NAMALWA (cell line): ENCODE results near the gene PTPRE.

Experiments used
- DNase-seq: peaks from one replicate; pipeline ENCODE4 v3.0.0-alpha.2; 2015; ENCODE audit warnings: low spot score

PTPRE gene

DNA sequence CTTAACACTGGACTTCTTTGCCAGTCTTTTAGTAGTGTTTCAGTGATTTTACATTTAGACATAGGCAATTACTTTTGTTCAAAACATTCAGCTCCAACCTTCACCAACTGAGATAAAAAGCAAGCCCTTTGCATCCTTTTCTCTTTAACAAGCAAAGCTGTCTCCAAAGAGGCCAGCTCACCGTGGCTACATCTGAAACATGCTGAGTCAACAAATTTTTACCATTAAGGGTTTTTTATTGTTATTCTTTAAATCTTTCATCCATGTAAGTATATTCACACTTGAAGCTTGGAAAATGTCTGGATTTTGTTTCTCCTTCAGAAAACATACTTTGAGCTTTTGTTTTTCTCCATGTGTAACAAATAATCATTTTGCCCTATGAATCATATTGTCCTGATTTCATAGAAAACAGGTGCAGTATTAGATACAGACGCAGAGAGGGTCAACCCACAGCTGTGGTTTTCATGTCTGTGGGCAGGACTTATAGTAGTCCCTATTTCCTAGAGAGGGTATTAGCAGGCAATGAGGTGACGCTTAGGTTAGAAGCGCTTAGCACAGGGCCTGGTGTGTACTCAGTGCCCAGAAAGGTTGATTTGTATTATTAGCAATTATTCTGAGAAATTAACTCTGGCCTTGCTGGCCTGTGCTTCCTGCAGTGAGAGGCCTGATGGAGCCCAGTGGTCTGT, 119.9 kb downstream of the PTPRE start:
- DNase-seq = no peak

DNA sequence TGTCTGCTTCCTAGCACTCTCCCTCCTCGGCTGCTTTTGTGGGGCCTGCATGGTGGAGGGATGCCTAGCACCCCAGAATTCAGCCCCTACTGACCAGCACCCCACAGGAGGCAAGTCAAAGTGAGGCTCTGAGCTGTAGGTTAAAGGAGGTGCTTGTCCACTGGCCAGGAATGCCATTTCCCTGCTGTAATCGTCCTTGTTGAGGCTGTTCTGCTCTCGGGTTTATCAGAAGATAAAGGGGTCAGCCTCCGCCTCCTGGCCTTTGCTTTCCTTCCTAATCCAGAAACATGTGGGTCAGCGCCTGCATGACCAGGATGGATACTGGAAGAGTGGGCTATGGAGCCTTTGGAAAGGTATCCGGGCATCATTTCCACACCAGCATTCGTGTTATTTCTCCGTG, 120.4 kb downstream of the PTPRE start:
- DNase-seq = no peak

DNA sequence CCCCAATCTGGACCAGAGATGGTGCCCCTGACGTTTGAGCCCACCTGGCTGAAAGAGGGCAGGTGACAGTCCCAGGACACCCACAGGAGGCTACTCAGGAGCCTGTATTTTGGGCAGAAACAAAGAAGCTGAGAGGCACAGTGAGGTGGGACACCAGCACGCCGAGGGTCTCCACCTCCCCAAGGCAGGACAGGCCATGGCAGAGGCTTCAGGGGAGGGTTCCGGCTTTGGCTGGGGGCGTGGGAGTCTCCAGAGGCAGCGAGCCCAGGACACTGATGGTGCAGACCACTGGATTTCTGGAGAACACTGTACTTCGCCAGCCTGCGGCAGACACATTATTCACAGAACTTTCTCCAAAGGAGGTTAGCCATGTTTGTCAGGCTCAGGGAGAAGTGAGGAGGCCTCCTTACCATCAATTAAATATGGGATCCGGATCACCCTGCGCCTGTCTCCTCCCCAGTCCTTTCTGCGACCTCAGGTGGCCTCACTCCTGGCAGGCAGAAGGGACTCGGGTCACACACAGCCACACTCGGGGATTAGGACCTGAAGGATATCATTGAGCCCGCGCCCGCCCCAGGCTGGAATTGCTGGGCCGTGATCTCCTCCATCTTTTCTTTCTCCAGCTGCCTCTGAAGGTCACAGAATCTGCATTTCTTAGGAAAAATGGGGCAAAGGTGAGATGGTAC, 121.1 kb downstream of the PTPRE start:
- DNase-seq = no peak

DNA sequence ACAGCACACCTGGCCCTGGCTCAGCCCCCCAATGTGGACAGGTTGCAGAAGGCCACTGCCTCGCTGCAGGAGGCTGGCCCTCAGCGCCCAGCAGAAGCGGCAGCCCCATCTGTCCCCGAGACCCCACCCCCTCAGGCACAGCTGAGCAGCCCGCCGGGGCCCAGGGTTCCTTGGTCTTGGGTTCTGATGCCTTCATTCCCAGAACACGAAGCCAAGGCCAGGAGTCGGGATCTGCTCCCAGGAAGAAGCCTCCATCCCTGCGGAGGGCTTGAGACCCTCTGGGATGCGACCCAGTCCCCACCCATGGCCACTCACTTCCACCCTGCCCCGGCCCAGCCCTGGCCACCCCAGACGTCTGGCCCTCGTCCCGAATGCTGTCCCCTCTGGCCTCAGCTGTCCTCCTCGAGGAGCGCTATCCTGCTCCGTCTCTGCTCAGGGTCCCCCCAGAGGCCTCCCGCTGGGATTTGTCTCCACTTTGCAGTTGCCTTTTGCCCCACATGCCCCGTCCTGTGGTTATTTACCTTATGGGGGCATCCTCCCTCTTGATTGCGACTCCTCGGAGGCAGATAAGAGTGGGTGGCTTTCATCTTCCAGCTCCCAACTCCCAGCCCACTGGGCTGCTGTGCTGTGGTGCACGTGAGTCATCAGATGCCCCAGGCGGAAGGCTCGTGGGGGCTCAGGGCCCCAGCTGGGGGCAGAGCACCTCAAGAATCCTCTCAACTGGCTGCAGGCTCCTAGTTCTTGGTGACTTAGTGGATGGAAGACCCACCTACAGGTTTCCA, 121.8 kb downstream of the PTPRE start:
- DNase-seq = no peak

DNA sequence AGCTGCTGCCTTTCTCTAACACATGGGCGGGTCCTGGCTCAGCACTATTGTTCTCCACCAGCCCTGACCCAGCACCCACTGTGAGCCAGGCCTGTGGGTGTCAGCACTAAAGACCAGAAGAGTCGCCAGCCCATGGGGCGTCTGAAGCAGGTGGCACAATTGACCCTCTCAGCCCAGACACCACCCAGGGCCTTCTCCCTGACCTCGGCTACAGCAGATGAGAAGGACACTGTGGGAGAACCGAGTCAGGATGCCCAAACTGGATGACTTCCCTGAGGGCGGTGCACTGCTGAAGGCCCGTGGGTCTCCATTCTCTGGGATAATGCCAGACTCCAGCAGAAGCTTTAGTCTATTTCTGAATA, 122.4 kb downstream of the PTPRE start:
- no peak for DNase-seq

DNA sequence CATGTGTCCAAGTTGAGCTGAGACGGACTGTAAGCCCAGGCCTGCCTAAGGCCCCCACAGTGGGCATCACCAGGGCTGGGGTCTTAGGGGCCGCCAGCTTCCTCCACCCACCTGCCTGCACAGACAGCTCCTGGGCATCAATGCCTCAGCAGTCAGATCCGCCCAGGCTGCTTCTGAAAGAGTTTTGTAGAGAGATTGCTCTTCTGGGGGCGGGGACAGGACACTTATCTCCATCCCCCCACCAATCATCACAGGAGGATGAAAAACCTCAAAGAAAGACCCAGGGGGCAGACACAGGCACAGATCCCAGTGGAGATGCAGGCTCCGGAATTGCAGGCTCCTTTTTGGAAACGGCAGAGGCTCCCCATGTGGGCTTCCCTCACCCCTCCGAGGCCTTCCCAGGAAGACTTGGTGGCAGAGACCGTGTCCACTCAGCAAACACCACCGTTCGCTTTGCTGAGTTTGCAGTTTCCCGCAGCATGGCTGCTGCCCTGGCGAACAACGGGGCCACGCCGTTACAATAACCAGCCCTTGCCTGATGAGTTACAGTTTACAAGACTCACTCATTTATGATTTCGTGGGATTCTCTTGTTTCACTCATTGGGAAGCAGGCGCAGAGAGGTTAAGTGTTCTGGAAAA, 122.9 kb downstream of the PTPRE start:
- no peak for DNase-seq

DNA sequence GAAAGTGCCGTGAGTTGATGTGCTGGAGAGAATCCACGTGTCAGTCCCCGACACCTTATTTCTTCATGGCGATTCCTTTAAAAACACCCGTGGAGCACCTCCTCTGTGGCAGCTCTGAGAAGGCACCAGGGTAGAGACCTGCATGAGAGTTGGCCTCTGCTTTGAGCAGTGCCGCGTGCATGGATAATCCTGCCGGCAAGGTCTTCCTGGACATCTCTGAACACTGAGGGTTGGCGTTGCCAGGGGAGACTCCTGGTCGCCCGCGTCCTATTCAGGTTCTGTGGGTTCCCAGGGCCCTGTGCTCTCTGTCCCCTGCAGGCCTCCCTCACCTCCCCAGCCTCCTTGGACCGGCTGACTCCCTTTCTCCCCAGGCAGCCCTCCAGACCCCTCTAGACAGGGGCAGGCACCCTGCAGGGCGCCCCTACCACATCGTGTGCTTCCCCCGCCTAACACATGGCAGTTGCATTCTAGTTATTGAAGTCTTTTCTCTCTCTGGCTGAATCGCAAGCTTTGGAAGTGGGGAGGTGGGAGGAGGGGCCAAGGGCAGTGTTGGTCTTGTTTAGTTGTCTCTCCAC, 123.7 kb downstream of the PTPRE start:
- no peak for DNase-seq

DNA sequence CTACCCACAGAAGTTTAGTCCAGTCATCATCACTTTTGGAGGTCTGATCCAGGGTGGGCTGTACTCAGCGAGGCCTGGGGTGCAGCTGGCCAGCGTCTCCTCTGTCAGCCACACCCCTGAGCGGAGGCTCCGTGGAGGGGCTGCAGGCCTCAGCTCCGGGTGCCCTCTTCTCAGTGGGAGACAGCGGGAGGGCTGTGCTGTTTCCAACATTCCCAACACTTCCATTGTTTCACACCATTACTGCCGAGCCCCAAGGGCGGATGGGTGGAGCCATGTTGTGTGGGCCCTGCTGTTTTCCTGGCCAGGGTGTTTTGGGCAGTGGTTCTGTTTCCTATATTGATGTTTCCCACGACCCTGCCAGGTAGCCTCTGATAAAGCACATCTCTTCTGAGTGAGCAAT, 124.3 kb downstream of the PTPRE start:
- no peak for DNase-seq

DNA sequence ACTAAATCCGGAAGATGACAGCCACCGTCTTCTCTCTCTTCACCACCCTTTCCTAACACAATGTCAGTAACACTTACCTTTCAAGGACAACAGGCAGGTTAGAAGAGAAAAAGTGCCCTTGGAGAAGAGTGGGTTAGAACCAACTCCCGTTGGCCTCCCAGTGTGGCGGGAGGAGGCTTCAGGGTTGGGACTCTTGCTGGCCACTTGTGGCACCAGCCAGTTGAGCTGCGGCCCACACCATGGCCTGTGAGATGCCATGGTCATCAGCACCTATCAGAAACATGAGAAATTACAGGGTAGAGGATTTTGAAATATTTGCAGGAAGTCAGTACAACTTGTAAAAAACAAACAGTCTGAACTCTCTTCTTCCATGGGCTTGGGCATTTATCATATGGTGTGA, 125.6 kb downstream of the PTPRE start:
- DNase-seq = no peak

DNA sequence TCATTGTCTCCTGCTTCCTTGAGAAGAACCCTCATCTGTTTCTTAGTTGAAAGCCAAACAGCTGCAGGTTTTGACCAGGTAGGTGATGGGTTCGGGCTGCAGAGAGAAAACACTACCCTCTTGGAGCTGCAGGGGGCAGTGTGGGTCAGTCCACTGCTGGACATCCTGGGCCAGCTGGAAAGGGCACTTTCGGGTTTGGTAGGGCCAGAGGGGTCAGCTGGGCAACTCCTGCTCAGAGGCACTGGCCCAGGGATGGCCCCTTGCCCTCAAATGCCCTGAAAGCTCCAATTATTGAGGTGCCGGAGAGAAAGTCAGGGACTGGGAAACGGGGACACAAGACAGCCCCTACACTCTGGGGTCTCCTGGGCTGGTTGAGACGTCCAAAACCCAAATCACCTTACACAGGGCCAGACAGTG, 128.7 kb downstream of the PTPRE start:
- peak; percentile 50 for DNase-seq

DNA sequence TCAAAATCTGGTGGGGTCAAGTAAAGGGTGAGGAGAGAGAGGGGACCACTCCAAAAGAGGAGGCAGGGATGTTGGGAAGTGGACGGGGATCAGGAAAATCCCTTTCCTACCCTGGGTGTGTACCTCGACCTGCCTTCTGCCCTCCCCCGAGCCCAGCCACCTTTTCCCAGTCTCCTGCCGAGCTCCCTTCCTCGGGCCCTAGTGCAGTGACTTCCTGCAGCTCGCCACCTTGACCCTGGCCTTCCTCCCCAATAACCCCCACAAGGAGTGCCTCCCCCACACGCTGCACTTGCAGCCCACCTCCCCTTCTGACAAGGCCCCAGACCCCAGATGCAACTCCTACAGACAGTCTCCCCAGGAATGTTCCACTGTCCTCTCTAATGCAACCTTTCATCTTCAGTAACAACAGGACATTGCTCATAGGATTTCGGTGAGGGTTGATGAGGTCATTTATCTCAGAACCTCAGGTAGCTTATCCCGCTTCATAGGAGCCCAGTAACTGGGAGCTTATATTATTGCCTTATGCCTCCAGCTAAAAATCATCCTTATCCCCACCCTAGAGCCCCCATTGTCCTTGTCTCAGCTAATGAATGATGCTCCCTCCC, 129.2 kb downstream of the PTPRE start:
- no peak for DNase-seq

DNA sequence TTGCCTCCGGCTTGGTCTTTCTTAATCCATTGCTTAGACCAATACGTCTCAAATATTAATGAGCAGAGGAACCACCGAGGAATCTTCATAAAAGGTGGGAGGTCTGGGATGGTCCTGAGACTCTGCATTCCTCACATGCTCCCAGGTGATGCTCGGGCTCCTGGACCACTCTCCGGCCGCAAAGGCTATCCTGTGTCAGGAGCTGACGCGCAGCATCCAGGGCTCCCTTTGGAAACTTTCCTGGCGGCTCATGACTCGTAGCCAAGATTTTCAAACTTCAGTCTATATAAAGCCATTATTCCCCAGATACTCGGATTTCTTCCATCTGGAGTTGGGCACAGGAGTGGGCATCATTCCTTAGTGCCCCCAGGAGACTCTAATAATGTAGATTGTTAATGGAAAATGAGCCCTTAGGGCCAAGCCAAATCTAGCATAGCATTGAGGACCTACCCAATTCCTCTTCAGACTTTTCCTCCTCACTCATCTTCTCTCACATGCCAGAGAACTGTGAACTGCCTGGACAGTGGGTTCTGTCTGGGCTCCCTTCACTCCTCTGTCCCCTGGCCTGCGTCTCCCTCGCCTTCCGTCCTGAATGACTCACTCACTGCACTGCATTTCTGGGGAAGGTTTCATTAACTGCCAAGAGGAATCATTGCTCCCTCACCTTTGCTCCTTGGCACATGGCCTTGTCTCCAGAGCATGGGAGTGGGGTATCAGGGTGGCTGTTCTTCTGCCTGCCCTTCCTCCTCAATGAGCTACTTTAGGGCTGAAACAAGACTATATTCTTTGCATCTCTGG, 130.0 kb downstream of the PTPRE start:
- DNase-seq = no peak

DNA sequence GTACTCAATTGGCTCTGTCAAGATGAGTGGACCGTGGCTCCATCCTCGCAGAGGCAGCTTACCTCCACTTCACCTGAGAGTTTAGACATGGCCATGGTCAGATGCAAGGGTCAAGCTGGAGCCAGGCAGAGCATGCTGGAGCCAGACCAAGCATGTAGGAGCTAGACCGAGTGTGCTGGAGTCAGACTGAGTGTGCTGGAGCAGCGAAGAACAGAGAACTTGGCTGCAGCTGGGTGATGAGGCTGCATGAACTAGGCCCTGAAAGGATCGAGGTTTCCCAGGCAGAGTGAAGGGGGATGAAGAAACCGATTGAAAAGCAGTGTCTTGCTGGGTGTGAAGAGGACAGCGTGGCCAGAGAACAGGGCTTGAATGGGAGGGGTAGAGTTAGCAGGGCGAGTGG, 133.2 kb downstream of the PTPRE start:
- no peak for DNase-seq

DNA sequence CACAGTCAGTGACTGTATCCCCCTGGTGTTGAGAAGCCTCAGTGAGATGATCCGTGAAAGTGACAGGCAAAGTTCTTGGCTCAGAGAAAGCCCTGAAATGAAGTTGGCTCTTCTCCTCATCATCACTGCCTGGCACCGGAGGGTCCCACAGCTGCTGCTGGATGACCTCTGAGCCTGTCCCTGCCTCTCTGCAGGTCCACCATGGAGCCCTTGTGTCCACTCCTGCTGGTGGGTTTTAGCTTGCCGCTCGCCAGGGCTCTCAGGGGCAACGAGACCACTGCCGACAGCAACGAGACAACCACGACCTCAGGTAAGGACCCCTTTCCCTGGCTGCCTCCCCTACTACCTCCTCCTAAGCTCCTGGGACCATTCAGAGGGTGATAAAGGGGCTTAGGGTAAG, 133.8 kb downstream of the PTPRE start:
- DNase-seq = no peak

DNA sequence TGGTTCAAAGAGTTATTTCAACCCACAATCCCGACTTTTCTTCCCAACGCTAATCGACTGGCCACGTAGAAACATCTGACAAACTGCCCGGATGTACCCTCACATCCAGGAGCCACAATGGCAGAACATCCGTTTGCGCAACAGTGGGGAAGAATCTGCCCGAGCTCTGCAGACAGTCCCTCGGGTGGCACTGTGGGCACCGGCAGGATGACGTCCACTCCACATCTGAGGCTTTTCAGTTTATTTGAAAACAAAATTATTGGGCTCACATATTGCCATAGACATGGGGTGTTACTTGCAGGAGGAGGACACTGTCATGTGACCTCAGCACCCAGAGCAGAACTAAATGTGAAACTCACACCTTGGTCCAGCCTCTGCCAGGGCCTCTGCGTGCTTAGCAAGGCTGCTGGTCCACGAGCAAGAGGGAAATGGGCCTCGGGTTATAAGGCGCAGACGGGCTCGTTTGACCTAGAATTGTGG, 135.3 kb downstream of the PTPRE start:
- no peak for DNase-seq

DNA sequence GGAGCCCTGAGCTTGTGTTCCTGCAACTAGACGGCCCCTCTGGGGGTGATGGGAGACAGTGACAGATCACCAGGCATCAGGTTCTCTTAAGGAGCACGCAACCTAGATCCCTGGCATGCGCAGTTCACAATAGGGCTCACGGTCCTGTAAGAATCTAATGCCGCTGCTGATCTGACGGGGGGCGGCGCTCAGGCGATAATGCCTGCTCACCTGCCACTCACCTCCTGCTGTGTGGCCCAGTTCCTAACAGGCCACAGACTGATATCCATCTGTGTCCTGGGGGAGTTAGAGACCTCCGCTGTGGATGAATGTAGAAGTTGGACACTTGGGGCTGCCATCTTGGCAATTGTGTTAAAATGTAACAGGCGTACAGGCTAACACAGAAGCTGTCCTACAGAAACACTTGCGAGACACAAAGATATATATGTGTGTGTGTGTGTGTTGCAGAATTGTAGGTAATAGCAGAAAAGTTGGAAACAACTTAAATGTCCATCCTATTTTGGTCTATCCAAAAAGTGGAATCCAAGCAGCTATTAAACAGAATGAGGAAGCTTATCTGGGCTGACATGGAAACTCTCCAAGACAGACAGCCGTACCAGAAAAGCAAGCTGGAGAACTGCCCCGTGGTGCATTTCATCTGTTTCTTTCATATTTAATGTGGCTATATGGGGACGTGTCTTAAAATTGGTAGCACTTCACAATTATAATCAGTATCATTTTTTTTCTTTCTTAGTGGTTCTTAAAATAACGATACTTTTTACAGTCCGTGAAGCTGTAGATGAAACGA, 136.5 kb downstream of the PTPRE start:
- DNase-seq = no peak

DNA sequence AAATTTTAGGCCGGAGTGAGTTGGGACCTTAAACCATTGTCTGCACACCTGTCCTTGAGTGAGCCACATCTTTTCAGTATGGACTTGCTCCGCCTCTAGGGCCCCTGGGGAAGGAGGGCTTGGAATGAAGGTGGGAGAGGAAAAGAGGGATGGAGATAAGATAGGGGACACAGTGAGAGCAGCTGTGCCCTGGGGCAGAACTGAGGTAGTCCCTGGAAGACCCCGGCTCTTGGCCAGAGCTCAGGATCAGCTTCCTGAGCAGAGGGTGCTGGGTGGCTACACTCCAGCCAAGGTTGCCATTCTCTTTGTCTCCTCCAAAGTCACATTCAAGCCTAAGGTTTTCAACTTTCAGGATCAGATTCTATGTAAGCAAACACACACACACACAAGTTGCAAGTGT, 137.3 kb downstream of the PTPRE start:
- DNase-seq = no peak

DNA sequence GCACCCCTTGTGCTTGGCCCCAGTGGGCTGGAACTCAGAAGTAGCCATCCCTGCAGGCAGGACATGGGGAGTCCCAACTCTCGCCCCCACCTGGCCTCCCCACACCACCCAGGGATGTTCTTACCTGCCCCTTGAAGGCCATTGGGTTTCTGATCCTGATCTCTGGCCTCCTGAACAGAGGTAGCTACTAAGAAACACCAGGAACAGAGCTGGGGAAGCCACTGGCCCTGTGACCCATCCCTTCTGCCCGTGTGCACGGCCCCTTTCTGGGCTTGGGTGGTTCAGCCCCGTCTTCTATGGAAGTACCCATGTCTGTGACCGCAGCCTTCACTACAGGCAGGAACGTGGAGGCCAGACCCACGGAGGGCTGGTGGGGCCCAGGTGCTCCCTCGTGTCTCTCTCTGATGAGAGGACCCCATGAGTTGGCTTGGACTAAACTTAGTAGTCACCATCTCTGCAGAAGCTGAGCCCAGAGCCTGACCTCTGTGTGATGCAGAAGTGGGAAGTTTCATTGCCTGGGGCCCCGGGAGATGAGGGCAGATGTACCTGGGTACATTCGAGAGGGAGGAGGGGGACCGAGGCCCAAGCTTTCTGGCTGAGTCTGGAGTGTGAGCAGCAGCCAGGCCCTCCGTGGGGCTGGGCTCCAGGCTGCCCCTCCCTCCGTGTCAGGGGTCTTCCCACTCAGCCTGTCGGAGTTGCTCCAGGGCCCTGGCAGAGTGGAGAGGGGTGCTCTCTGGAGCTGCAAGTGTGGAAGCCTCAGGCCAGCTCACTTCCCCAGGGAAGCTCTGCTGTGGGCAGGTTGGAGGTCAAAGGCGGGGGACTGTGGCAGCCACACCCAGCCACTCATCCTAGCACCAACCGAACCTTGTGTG, 138.3 kb downstream of the PTPRE start:
- no peak for DNase-seq

DNA sequence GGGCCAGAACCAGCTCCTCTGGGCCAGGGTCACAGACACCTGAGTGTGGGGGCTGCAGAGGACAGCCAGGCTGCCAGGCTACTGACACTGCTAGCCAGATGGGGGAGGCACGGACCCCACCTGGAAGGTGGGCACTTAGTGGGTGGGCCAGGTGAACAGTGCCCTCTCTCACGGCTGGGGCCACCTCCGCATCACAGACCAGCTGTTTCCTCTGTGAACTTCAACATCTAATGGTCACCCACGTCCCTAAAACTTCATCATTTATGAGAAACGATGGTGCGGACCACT, 138.9 kb downstream of the PTPRE start:
- DNase-seq = no peak
